HG02571 (cell line): ENCODE data around the gene MAPK11.

Experiments
- ATAC-seq: cut with Tn5 transposase; IDR thresholded peaks from one replicate; pipeline ENCODE4 v1.9.1; 2021; ENCODE audit warnings: mild to moderate bottlenecking, moderate library complexity; ENCODE audit not compliant: unreplicated experiment

MAPK11 gene

GRCh38 chr22:50308597-50308935 lies 38.4 kb upstream of the MAPK11 start:
- ATAC-seq, result no peak

GRCh38 chr22:50307890-50308596 lies 37.9 kb upstream of the MAPK11 start:
- no peak for ATAC-seq

GRCh38 chr22:50306753-50307749 lies 36.9 kb upstream of the MAPK11 start, which contains the start of gene PLXNB2:
PLXNB2 (minus strand) TSS chr22:50307646; CDS start chr22:50290584, 17,062 bp downstream.
- no peak for ATAC-seq

- no peak for ATAC-seq
Observed at GRCh38 chr22:50305923-50306566, 35.9 kb upstream of the MAPK11 start.

GRCh38 chr22:50305393-50305922 lies 35.3 kb upstream of the MAPK11 start:
- ATAC-seq, result no peak

GRCh38 chr22:50304528-50305392 lies 34.6 kb upstream of the MAPK11 start:
- no peak for ATAC-seq

GRCh38 chr22:50303848-50304527 lies 33.8 kb upstream of the MAPK11 start:
- ATAC-seq, result no peak

- ATAC-seq, result no peak
Observed at GRCh38 chr22:50303515-50303847, 33.3 kb upstream of the MAPK11 start.

- no peak for ATAC-seq
Observed at GRCh38 chr22:50302564-50302963, 32.4 kb upstream of the MAPK11 start.

GRCh38 chr22:50302041-50302541 lies 31.9 kb upstream of the MAPK11 start:
- ATAC-seq, result no peak

GRCh38 chr22:50301581-50301991 lies 31.4 kb upstream of the MAPK11 start:
- no peak for ATAC-seq

GRCh38 chr22:50300620-50301257 lies 30.6 kb upstream of the MAPK11 start:
- no peak for ATAC-seq

- ATAC-seq, result no peak
Observed at GRCh38 chr22:50299785-50300619, 29.8 kb upstream of the MAPK11 start.

- ATAC-seq, result no peak
Observed at GRCh38 chr22:50298937-50299784, 29.0 kb upstream of the MAPK11 start.

GRCh38 chr22:50298266-50298637 lies 28.1 kb upstream of the MAPK11 start:
- no peak for ATAC-seq

GRCh38 chr22:50297510-50298265 lies 27.5 kb upstream of the MAPK11 start:
- ATAC-seq, result no peak
